ENCODE measurements around the gene PLAAT4. TPM values are rescaled to one million over a fixed set of nuclear protein-coding genes. Genes with fewer than 3 reads are reported as not detected.
"Not testable (repeated sequence)": the region's sequence is repeated elsewhere in the genome, so short reads cannot be mapped to it uniquely, and the experiment has no call there.

Gene PLAAT4
- total RNA-seq, 1 donor from 2014 or later, result 36.1 TPM

DNA sequence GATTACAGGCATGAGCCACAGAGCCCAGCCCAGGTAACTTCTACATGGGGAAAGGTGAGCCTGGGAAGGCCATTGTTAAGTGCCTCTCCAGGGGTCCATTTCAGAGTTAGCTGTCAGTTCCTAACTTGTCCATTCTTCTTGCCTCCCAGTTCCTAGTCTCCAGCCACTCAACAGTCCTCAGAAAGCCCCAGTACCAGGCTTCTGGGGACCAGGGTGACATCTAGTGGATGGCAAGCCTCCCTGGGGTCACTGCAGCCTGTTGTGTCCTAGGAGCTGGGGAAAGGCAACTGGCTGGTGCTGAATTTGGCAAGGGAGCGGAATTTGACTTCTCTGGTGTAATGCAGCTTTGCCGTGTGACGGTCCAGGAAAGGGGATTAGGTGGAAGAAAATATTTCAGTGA lies 28.6 kb upstream of the PLAAT4 start:
- DNase-seq (ENCODE audit: missing footprints), result no peak
- intact Hi-C loops (cut with DNase I), result loop anchor here (1.0 kb wide), 1 partner anchor 18 kb away; no protein-coding TSS in a partner anchor
- ATAC-seq, result peak; percentile 61

DNA sequence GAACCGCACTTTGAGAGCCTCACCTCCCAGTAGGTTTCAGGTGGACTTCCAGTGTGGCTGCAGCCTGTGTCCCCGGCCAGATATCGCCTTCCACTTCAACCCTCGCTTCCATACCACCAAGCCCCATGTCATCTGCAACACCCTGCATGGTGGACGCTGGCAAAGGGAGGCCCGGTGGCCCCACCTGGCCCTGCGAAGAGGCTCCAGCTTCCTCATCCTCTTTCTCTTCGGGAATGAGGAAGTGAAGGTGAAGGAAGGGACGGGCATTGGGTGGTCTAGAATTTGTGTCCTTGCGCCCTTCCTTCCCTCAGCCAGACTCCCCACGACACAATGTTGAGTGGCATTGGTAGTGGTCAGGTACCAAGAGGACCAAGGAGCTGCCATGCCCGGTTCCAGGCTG lies 27.9 kb upstream of the PLAAT4 start:
- ATAC-seq, result no peak
- intact Hi-C loops (cut with DNase I), result loop anchor here (1.0 kb wide), 1 partner anchor 18 kb away; no protein-coding TSS in a partner anchor
- DNase-seq (ENCODE audit: missing footprints), result no peak

DNA sequence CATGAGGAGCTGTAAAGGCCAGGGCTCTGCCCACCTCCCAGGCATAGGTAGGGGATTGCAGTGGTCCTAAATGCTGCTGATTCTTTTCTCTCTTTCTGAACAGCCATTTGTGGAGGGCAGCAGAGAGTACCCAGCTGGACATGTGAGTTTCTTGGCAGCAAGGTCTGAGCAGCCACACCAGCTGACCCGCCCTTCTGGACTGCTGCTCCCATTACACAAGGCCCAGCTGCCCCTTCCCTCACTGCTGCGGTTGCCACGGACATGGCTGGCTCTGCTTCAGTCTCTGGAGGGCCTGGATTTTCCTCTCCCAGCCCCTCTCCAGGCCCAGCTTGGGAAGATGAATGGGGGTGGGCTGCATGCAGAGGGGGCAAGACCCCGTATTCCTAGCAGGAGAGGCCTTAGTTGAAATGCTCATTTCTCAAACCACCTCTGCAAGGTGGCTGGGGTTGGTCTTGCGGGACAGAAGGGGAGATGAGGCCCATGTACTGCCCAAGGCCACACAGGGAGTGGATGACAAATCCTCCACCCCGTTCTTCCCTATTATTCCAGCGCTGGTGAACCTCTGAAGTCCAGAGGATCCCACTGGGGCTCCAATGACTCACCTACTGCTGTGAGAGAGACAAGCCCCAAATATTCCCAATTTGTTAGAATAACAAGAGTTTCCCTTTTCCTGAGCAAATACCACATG lies 26.1 kb upstream of the PLAAT4 start:
- intact Hi-C loops (cut with DNase I), result no loop called here
- DNase-seq (ENCODE audit: missing footprints), result no peak
- ATAC-seq, result peak; percentile 67

DNA sequence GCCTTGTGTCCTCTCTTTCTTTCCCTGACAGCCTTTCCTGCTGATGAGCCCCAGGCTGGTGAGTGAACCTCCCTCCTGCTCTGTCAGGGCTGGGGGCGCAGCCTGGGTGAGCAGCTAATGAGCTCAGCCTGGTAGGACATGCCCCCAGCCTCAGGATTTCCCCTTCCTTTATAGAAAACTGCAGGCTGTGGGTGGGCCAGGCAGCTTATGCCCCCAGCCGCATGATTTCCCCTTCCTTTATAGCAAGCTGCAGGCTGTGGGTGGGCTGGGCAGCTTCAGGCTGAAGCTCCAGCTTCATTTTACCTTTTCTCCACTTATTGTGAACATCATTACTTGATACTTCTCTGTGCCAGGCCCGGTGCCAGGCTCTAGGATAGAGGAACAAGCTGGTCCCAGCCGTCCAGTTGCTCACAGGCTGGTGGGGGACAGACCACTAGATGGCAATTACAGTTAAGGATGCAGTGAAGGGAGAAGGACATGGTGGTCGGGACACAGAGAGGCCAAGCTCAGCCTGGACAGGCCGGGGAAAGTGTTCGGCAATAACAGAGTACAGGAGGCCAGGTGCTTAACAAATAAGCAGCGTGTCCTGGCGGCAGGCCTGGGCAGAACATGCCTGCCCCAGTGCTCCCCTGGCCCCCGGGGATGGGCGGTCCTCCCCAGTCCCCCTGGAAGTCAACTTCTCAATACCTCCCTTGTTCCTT lies 25.4 kb upstream of the PLAAT4 start:
- no peak for DNase-seq (ENCODE audit: missing footprints)
- intact Hi-C loops (cut with DNase I), result no loop called here
- ATAC-seq, result no peak

DNA sequence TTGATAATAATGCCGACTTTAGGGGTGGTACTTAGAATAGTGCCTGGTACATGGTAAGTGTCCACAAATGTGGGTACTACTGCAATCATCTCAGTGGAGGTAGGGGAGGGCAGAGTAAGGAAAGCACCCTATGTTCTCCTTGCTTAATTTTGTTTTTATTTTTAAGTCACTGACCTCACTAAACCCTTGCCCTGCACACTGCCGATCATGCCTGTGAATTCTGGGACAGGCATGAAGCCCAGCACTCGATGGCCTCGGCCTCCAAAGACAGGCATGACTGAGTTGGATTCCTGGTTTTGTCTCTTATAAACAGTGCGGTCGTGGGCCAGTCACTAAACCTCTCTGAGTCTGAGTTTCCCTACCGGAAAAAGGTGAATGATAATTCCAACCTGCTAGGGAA lies 23.8 kb upstream of the PLAAT4 start:
- ATAC-seq (no peak), DNase-seq (ENCODE audit: missing footprints) (no peak)
- intact Hi-C loops (cut with DNase I), result no loop called here

DNA sequence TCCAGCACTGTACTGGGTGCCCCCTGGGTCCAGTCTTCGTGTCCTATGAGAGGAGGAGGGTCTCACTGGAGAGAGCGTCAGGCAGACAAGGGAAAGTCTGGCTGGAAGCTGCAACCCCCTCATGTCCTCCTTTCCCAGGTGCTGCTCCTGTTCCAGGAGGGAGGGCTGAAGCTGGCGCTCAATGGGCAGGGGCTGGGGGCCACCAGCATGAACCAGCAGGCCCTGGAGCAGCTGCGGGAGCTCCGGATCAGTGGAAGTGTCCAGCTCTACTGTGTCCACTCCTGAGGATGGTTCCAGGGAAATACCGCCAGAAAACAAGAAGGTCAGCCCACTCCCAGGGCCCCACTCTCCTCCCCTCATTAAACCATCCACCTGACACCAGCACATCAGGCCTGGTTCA lies 20.5 kb upstream of the PLAAT4 start:
- ATAC-seq (no peak), DNase-seq (ENCODE audit: missing footprints) (no peak)
- intact Hi-C loops (cut with DNase I), result no loop called here

DNA sequence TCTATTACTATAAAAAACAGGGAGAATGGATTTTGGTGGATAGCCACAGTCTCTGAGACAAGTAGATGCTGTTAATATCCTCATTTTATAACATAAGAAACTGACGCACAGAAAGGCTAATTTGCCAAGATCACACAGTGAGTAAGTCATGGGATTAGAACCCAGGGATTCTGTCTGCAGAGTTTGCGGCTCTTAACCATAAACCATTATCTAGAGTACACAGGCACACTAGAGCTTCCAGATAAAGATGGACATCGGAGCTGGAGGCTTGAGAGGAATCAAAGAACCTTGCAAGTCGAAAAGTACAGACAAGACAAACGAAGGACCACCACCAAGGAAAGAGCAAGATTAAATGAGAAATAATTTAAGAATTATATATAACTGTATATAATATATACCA lies 19.5 kb upstream of the PLAAT4 start:
- no peak for DNase-seq (ENCODE audit: missing footprints)
- ATAC-seq, result no peak
- intact Hi-C loops (cut with DNase I), result no loop called here

DNA sequence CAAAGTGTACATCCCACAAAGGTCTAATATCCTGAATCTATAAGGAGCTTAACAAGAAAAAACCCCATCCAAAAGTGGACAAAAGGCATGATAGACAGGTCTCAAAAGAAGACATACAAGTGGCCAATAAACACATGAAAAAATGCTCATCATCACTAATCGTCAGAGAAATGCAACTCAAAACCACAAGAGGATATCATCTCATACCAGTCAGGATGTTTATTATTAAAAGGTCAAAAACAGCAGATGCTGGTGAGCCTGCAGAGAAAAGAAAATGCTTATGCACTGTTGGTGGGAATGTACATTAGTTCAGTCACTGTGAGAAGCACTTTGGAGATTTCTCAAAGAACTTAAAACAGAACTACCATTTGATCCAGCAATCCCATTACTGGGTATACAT lies 18.1 kb upstream of the PLAAT4 start:
- ATAC-seq (no peak), DNase-seq (ENCODE audit: missing footprints) (no peak)
- intact Hi-C loops (cut with DNase I), result no loop called here

DNA sequence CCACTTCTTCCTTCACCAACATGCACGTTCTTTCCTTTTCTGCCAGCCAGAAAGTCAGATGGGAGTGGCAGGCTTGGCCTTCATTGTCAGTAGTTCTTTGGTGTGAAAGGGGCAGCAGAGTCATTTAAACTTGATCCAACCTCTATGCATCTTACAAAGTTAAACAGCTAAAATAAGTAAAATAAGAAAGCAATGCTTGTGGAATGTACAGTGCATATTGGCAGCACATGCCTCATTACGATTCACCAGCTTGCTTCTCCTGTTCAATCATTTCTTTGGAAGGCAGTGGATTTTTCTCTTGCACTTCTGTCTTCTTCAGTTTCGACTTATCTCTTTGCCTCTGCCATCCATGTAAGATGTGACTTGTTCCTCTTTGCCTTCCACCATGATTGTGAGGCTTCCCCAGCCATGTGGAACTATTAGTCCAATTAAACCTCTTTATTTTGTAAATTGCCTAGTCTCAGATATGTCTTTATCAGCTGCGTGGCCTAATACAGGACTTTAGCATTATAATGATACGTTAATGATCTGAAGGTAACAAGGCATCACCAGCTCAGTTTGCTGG lies 15.9 kb upstream of the PLAAT4 start:
- DNase-seq (ENCODE audit: missing footprints) (no peak), ATAC-seq (no peak)
- intact Hi-C loops (cut with DNase I), result no loop called here

DNA sequence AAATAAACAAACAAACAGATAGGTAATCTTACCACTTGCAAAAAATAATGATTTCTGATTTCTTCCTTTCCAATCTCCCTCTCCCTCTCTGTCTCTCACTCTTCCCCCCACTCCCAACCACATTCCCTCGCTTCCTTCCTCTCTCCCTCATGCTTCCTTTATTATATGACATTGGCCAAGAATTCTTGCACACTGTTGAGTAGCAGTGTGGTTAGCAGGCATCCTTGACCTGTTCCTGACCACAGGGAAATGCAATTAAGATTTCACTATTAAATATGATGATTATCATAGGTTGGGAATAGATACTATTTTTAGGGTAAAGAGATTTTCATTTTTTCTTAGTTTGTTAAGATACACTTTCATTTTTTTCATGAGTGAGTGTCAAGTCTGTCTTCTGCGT lies 14.7 kb upstream of the PLAAT4 start:
- DNase-seq (ENCODE audit: missing footprints) (no peak), ATAC-seq (no peak)
- intact Hi-C loops (cut with DNase I), result no loop called here

DNA sequence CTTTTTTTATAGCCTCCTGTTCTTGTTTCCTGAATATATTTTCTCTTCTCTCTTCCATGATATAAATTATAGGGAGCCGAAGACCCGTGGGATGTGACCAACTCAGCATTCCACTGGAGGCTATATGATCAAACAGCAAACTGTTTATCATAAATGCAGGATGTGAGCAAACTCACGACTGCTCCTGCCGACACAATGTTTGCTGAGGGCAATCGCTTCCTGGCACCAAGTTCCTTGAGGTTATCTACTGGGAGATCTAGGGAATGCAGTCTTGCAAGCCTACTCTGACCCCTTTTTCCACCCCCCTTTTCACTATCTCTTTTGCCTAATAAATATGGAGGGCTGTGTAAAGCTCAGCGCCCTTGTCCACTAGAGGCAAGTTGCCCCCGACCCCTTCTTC lies 13.5 kb upstream of the PLAAT4 start:
- ATAC-seq (no peak), DNase-seq (ENCODE audit: missing footprints) (no peak)
- intact Hi-C loops (cut with DNase I), result no loop called here

DNA sequence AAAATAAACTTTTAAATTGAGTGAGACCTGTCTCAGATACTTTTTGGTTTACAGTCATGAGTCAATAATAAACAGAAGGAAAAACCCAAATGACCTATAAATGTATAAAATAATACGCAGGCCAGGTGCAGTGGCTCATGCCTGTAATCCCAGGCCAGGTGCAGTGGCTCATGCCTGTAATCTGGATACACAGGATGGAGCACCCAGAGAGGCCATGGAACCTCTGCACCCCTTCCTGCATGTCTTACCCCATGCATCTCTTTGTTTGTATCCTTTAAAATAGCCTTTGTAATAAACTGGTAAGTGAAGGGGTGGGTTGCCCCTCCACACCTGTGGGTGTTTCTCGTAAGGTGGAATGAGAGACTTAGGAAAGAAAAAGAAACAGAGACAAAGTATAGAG lies 8.9 kb upstream of the PLAAT4 start:
- ATAC-seq (no peak), DNase-seq (ENCODE audit: missing footprints) (no peak)
- intact Hi-C loops (cut with DNase I), result no loop called here

DNA sequence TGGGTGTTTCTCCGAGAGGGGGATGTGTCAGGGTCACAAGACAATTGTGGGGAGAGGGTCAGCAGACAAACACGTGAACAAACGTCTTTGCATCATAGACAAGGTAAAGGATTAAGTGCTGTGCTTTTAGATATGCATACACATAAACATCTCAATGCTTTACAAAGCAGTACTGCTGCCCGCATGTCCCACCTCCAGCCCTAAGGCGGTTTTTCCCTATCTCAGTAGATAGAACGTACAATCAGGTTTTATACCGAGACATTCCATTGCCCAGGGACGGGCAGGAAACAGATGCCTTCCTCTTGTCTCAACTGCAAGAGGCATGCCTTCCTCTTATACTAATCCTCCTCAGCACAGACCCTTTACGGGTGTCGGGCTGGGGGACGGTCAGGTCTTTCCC lies 8.5 kb upstream of the PLAAT4 start:
- intact Hi-C loops (cut with DNase I); DNase-seq (ENCODE audit: missing footprints); ATAC-seq: not testable (repeated sequence)

DNA sequence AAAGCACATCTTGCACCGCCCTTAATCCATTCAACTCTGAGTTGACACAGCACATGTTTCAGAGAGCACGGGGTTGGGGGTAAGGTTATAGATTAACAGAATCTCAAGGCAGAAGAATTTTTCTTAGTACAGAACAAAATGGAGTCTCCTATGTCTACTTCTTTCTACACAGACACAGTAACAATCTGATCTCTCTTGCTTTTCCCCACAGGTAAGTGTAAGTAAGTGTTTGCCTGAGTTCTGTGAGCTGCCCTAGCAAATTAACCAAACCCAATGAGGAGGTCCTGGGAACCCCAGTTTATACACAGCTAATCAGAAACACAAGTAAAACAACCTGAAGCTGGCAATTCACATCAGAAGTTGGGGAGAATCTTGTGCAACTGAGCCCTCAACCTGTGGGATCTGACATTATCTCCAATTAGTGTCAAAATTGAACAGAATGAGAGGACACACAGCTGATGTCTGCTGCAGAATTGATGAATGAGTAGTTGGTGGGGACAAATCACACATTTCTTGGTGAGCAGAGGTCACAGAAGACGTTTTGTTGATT lies 7.8 kb upstream of the PLAAT4 start:
- intact Hi-C loops (cut with DNase I); DNase-seq (ENCODE audit: missing footprints); ATAC-seq: not testable (repeated sequence)

DNA sequence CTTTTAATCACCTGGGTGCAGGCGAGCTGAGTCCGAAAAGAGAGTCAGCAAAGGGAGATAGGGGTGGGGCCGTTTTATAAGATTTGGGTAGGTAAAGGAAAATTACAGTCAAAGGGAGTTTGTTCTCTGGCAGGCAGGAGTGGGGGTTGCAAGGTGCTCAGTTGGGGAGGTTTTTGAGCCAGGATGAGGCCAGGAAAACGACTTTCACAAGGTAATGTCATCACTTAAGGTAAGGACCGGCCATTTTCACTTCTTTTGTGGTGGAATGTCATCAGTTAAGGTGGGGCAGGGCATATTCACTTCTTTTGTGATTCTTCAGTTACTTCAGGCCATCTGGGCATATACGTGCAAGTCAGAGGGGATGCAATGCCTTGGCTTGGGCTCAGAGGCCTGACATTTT lies 7.2 kb upstream of the PLAAT4 start:
- intact Hi-C loops (cut with DNase I); DNase-seq (ENCODE audit: missing footprints); ATAC-seq: not testable (repeated sequence)

DNA sequence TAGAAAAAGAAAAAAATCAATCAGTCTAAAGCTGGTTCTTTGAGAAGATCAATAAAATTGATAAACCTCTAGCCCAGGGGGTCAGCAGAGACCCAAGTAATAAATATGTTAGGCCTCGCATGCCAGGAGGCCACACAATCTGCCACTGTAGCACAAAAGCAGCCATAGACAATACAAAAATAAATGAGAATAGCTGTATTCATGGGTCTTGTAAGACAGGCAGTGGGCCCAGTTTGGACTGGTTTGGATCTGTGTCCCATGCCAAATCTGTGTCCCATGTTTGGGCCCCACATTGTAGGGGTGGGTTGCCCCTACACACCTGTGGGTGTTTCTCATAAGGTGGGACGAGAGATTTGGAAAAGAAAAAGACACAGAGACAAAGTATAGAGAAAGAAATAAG lies 6.6 kb upstream of the PLAAT4 start:
- ATAC-seq (no peak), DNase-seq (ENCODE audit: missing footprints) (no peak)
- intact Hi-C loops (cut with DNase I), result no loop called here

DNA sequence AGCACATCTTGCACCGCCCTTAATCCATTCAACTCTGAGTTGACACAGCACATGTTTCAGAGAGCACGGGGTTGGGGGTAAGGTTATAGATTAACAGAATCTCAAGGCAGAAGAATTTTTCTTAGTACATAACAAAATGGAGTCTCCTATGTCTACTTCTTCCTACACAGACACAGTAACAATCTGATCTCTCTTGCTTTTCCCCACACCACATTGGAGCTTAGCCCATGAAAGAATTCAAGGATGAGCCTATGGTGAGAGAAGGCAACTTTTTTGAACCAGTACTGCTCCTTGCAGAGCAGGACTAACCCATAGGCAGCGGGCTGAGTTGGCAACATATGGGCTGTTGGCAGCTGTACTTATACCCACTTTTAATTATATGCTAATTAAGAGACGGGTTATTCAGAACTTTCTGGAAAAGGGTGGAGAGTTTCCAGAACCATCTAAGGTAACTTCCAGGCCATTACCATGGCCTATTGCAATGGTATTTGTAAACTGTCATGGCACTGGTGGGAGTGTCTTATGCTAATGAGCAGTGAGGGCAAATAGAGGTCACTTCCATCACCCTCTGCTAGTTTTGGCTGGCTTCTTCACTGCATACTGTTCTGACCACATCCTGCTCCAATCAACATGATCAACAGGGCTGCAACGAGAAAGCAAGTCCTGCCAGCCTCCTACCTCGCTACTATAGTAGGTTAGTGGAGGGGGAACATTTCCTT lies 5.4 kb upstream of the PLAAT4 start:
- ATAC-seq; intact Hi-C loops (cut with DNase I): not testable (repeated sequence)

DNA sequence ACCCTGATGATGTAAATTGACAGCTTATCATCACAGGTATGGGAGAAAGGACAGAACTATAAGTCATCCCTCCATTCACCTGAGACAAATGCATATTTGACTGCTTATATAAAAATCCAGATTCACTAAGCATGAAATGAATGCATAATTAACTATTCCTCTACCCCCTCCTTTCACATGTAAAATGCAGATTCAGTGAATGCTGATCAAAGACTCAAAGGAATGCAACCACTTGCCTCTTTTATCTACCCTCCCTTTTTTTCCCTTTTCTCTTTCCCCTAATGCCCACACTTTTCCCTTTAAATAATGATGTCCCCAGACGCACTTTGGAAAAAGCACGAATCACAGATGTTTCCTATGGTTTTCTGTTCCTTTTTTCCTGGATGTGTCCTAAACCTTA lies 4.5 kb upstream of the PLAAT4 start:
- DNase-seq (ENCODE audit: missing footprints) (no peak), ATAC-seq (no peak)
- intact Hi-C loops (cut with DNase I), result no loop called here

More for the DNA sequence above, 5.4 kb upstream of the PLAAT4 start:
- DNase-seq (ENCODE audit: missing footprints), result not testable (repeated sequence)

DNA sequence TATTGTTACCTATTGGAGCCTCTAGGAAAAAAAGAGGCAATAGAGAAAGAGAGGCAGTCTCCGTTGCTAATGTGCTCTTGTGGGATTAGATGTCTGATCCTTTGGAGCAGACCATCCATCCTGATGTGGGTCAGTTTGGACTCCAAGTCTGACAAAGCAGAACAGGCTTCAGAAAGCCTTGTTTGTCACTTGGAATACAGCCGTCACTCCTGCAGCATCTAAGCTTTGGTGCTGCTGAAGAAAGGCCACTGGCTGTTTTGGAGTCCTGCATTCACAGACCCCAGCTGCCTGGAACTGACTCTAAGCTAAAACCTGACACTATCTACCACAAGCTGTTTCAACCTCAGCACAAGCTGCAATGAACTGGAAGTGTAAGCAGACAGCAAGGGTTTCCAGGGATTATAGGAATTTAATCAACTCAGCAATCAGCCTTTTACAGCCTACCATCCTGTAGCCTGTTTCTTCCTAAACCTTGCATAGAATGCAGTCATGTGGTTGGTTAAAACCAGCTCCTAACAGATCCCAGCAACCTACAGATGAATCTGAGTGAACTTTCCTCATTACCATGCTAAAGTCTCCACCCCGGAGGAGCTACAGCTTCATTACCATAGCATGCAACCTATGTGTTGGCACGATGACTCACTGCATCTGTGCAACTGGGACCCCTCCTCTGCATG lies 3.7 kb upstream of the PLAAT4 start:
- DNase-seq (ENCODE audit: missing footprints), result no peak
- intact Hi-C loops (cut with DNase I), result no loop called here
- ATAC-seq, result no peak
